Natural killer cell treated with Interleukin-12 subunit alpha and Interleukin-12 subunit beta and Interleukin-15 and Interleukin-18, amount 100 ng/mL, for 72 hours (primary cell): ENCODE data around the gene SUMF1. TPM values are rescaled to one million over a fixed set of nuclear protein-coding genes. Genes with fewer than 3 reads are reported as not detected.

ENCODE experiments used
- ATAC-seq, 2 donors: fragments of 150-1000 bp; cut with Tn5 transposase in 1 of 2; sonication (Bioruptor Pico), chemical (Tn5 transposase) in 1 of 2; 2 replicates each; pipeline ENCODE4 v1.10.0; 2021
- DNase-seq: peaks from one replicate; pipeline ENCODE4 v3.0.0; 2022; ENCODE audit warnings: low spot score
- H3K27ac Mint-ChIP-seq, 2 donors: 1 replicate in 1 of 2; 2 replicates in 1 of 2; pipeline ENCODE4 v1.8.0; 2022; ENCODE audit warnings: mixed read lengths in 2 of 2, mild to moderate bottlenecking in 1 of 2, moderate library complexity in 1 of 2
- H3K27me3 Mint-ChIP-seq, 2 donors: 1 replicate in 1 of 2; 2 replicates in 1 of 2; pipeline ENCODE4 v1.8.0; 2022; ENCODE audit warnings: mixed read lengths in 2 of 2
- H3K36me3 Mint-ChIP-seq: one replicate; pipeline ENCODE4 v1.8.0; 2022; ENCODE audit warnings: mixed read lengths
- H3K4me1 Mint-ChIP-seq, 2 donors: 1 replicate in 1 of 2; 2 replicates in 1 of 2; pipeline ENCODE4 v1.8.0; 2022; ENCODE audit warnings: low read depth in 2 of 2, mixed read lengths in 2 of 2, mild to moderate bottlenecking in 1 of 2
- H3K4me3 Mint-ChIP-seq: one replicate; pipeline ENCODE4 v1.8.0; 2022; ENCODE audit warnings: mixed read lengths
- H3K9me3 Mint-ChIP-seq: 2 replicates; pipeline ENCODE4 v1.8.0; 2022; ENCODE audit warnings: mixed read lengths
- total RNA-seq, 2 donors: library from RNA; stranded (reverse); gene quantifications; one replicate each; pipeline ENCODE4 v1.2.3, GENCODE V29; 2022

The SUMF1 gene
- total RNA-seq, 2 donors from 2014 or later: 13.6 to 13.7 TPM

- H3K27ac Mint-ChIP-seq: peak overlapping the region in 1 of 2 donors; percentile 20
- H3K4me1 Mint-ChIP-seq: peaks cover 0 to 2% of the 10 kb centered on the region in 2 donors
- H3K4me3 Mint-ChIP-seq: no peak overlapping the region
- ATAC-seq: no peak
- no peaks in the 10 kb centered on the region for H3K27me3 Mint-ChIP-seq
- peaks cover 4% of the 10 kb centered on the region for H3K36me3 Mint-ChIP-seq
- no peaks in the 10 kb centered on the region for H3K9me3 Mint-ChIP-seq
- DNase-seq: no peak
These were observed 155.6 kb downstream of the SUMF1 start for GRCh38 chr3:4311496-4311895.

Other genes with a start within 250 kb of the SUMF1 start
- gene SETMAR, start 163.9 kb downstream of the SUMF1 start, total RNA-seq: 10 to 100 TPM; 12.3 to 17.2 TPM
- 100 to 1,000 TPM; 119 to 177 TPM for gene ITPR1, start 26.1 kb upstream of the SUMF1 start, total RNA-seq